NOMO-1 treated with DMSO at 0.1 percent for 48 hours (cell line): ENCODE results near the gene THY1.

Experiments used
- DNase-seq: peaks from one replicate; lab custom pipeline; 2025; ENCODE audit not compliant: unreplicated experiment; lab: John Stamatoyannopoulos, UW

THY1 gene

GRCh38 chr11:119371067-119371601, 51.8 kb downstream of the THY1 start:
- DNase-seq: no peak

DNA sequence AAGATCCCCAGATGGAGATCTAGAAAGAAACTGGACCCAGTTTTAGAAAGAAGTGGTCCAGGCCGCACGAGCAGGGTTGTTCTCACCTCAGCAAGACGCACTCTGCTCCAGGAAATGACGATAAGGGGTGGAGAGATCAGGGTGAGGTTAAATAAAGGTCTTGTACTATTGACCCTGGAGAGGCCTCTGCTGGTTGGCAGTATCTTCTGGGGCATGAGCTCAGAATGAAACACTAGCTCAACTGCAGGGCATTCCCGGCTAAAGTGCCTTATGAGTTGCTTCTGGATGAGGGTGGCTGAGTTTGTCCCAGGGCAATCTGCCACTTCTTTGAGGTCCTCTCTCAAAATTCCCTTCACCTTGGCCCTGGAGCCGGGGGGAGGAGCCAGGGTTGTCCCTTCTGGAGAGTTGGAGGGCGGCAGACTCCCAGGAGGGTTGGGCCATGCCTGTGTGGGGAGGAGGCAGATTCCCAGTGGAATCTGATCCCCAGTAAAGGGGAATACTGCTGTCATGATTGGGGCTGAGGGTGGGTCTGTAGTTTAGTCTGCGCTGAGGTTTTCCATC, 52.4 kb downstream of the THY1 start:
- peak; percentile 62 for DNase-seq

DNA sequence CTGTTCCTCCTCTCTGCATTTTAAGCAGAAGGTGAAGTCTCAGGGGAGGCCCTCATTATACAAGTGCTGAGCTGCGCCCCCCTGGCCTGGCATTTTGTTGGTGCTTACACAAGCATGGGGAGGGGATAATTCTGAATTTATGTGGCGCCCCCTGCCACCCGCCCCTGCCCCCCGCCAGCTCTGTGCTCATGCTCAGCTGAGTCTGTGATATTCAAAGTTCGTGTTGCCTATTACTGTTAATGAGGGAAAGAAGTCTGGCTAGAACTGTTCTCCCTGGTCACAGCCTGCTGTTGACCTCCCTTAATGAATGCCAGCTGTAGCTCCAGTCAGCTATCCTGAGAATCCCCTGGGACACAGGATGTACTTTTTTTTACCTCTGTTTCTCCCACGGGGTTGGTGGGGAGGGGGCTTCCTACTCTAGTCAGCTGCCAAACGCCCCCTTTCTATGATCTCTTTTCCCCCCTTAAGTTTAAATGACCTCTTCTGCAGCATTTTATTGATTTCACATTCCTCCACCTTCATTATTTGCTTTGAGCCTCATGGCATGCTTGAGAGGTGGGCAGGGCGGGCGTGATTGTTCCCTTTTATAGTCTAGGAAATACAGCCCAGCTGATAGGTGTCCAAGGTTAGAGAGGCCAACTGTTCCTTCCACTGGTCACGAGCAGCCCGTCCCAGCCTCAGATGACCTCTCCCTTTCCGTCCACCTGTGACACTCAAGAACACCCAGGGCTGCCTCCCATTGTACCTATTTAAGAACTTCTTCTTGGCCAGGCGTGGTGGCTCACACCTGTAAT, 53.6 kb downstream of the THY1 start:
- DNase-seq: no peak

GRCh38 chr11:119368121-119369034, 54.6 kb downstream of the THY1 start:
- peak; percentile 13 for DNase-seq

DNA sequence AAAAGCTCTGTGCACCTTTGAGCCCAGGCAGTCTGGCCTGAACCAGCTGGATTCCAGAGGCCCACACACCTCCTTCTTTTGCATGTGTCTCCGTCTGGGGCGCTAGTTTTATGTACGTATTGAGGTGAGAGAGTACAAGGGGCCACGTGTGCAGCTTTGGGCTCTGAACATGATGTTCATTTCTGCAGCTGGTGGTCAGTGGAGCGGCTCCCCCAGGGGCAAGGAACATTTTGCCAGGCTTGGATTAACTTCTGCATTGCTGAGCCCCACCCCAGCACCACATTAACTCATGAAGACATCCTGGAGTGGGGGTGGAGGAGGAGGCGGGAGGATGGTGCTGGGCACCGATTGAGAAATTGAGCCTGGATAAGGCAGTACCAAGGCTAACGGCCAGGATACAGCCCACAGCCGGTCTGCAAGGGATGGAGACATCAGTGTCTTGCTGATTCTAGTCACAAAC, 55.3 kb downstream of the THY1 start:
- peak; percentile 77 for DNase-seq
